ENCODE data around the gene PROM1. TPM values are rescaled to one million over a fixed set of nuclear protein-coding genes. Genes with fewer than 3 reads are reported as not detected.

PROM1 gene
- total RNA-seq, 6 experiments from 2014 or later = 0.86 to 2.2 (median 1.3) TPM

DNA sequence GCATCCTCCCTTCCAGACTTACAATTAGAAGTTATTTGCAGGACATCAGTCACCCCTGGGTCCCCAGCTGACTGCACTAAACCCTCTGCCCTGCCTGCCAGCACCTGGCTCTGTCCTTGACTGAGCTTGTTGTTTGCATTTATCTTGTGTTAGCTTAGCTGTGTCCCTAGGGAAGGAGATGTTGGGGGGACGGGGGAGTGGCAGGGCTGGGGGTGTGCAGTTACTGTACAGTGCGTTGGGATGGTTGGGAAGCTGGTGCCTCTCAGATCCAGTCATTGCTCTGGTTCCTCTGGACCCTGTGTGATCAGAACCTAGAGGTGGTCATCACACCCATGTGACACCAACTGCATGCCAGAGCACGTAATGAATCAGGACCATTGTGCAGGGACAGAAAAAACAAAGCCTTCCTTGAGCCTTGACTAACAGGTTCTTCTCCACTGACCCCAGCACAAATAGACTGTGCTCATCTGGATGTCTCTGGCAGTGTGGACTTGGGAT is 32.7 kb upstream of the PROM1 start:
- DNase-seq = no peak
- 80% methylated on average over 1 of the region's 3 CpGs for WGBS (ENCODE audit: insufficient coverage, low coverage, low lambda C conversion rate, missing lambda C conversion rate)
- no peaks in the 10 kb centered on the region for H3K4me1 ChIP-seq
- no peak overlapping the region for H3K27ac ChIP-seq
- H3K36me3 ChIP-seq = no peaks in the 10 kb centered on the region
- no peak for TF ChIP-seq POLR2A (IDR thresholded peaks at IDR 0.05)
- no peak for TF ChIP-seq CTCF (IDR thresholded peaks at IDR 0.05)
- ATAC-seq = no peak
- intact Hi-C loops (cut with DNase I) = no loop called here
- H3K4me3 ChIP-seq = no peak overlapping the region
- H3K27me3 ChIP-seq = no peaks in the 10 kb centered on the region
- no peaks in the 10 kb centered on the region for H3K9me3 ChIP-seq

GRCh38 chr4:16116019-16116418 is 32.2 kb upstream of the PROM1 start:
- Histone ChIP-seq H3K36me3 (no peaks in the 10 kb centered on the region), H3K4me1 (no peaks in the 10 kb centered on the region), H3K27ac (no peak overlapping the region), H3K27me3 (no peaks in the 10 kb centered on the region), H3K9me3 (no peaks in the 10 kb centered on the region), H3K4me3 (no peak overlapping the region)
- intact Hi-C loops (cut with DNase I) = no loop called here
- no peak for TF ChIP-seq CTCF (IDR thresholded peaks at IDR 0.05)
- TF ChIP-seq POLR2A (IDR thresholded peaks at IDR 0.05) = no peak
- 87% methylated on average over 7 of the region's 7 CpGs for WGBS (ENCODE audit: insufficient coverage, low coverage, low lambda C conversion rate, missing lambda C conversion rate)
- DNase-seq = no peak
- no peak for ATAC-seq

DNA sequence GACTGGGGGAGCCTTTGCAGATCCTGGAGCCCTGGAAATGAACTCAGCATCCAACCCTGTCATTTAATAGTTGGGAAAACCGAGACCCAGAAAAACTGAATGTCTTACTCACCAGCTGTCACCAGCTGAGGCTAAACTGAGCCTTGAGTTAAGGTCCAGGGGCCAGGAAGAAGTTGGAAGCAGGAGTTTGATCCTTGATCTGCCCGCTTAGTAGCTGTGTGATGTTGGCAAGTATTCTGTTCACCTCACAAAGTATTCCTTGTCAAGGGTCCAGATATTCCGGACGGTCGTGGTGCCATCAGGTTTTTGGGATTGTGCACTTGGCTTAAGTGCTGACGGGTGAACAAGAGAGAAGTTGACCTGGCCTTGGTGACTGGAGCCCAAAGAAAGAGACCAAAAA is 30.7 kb upstream of the PROM1 start:
- H3K4me3 ChIP-seq = no peak overlapping the region
- no peaks in the 10 kb centered on the region for H3K4me1 ChIP-seq
- no peak for TF ChIP-seq POLR2A (IDR thresholded peaks at IDR 0.05)
- TF ChIP-seq CTCF (IDR thresholded peaks at IDR 0.05) = no peak
- H3K36me3 ChIP-seq = no peaks in the 10 kb centered on the region
- no peaks in the 10 kb centered on the region for H3K27me3 ChIP-seq
- ATAC-seq (no peak), DNase-seq (no peak)
- no peaks in the 10 kb centered on the region for H3K9me3 ChIP-seq
- 73% methylated on average over 6 of the region's 6 CpGs for WGBS (ENCODE audit: insufficient coverage, low coverage, low lambda C conversion rate, missing lambda C conversion rate)
- intact Hi-C loops (cut with DNase I) = no loop called here
- H3K27ac ChIP-seq = no peak overlapping the region

DNA sequence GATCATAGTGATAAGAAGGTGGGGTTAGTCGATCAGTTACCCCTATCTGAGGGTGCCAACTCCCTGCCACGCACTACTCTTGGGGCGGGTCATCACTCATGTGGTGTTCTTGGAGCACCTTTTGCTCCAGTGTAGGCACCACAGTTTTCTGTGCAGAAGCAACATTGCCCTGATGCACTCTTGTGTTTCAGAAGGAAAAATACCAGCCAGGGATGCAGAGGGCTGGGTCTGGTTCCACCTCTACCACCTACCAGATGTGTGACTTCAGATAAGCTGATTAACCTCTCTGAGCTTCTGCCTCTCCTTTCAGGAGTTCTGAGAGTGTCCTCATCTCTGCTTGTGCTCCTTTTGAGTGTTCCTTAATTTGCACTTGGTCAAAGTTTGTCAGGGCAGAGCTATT is 29.9 kb upstream of the PROM1 start:
- no peak for DNase-seq
- intact Hi-C loops (cut with DNase I) = no loop called here
- no peak for TF ChIP-seq POLR2A (IDR thresholded peaks at IDR 0.05)
- no peak for TF ChIP-seq CTCF (IDR thresholded peaks at IDR 0.05)
- Histone ChIP-seq H3K9me3 (no peaks in the 10 kb centered on the region), H3K27me3 (no peaks in the 10 kb centered on the region), H3K27ac (no peak overlapping the region), H3K36me3 (no peaks in the 10 kb centered on the region), H3K4me3 (no peak overlapping the region), H3K4me1 (no peaks in the 10 kb centered on the region)
- 69% methylated on average over 3 of the region's 3 CpGs for WGBS (ENCODE audit: insufficient coverage, low coverage, low lambda C conversion rate, missing lambda C conversion rate)
- ATAC-seq = no peak

DNA sequence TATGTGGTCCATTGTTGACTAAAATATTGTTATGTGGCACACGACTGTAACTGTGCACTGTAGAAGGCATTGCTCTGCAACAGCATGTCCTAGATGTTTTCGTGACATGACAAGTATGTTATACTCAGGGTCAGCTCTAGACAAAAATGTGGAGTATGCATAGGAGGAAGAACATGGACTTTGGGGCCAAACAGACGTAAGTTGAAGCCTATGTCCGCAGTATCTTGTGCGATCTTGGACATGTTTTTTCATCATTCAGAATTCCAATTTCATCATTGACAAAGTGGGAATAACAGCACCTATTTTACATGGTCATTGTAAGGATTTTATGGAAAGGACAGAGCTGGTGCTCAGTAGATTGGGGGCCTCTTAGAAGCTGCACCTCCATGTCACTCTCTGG is 27.7 kb upstream of the PROM1 start:
- WGBS (ENCODE audit: insufficient coverage, low coverage, low lambda C conversion rate, missing lambda C conversion rate) = 96% methylated on average over 4 of the region's 5 CpGs

More for the DNA sequence above, 27.7 kb upstream of the PROM1 start:
- Histone ChIP-seq H3K9me3 (no peaks in the 10 kb centered on the region), H3K4me3 (no peak overlapping the region), H3K27me3 (no peaks in the 10 kb centered on the region), H3K4me1 (no peaks in the 10 kb centered on the region), H3K27ac (no peak overlapping the region), H3K36me3 (no peaks in the 10 kb centered on the region)
- TF ChIP-seq CTCF (IDR thresholded peaks at IDR 0.05) = no peak
- no peak for TF ChIP-seq POLR2A (IDR thresholded peaks at IDR 0.05)
- ATAC-seq (no peak), DNase-seq (no peak)
- intact Hi-C loops (cut with DNase I) = no loop called here
